ENCODE results near the gene C3orf20. TPM values are rescaled to one million over a fixed set of nuclear protein-coding genes. Genes with fewer than 3 reads are reported as not detected.

Gene C3orf20
- total and polyA plus RNA-seq, 2 of the 4 experiments (the other 2 are of a cell fraction) = not detected

DNA sequence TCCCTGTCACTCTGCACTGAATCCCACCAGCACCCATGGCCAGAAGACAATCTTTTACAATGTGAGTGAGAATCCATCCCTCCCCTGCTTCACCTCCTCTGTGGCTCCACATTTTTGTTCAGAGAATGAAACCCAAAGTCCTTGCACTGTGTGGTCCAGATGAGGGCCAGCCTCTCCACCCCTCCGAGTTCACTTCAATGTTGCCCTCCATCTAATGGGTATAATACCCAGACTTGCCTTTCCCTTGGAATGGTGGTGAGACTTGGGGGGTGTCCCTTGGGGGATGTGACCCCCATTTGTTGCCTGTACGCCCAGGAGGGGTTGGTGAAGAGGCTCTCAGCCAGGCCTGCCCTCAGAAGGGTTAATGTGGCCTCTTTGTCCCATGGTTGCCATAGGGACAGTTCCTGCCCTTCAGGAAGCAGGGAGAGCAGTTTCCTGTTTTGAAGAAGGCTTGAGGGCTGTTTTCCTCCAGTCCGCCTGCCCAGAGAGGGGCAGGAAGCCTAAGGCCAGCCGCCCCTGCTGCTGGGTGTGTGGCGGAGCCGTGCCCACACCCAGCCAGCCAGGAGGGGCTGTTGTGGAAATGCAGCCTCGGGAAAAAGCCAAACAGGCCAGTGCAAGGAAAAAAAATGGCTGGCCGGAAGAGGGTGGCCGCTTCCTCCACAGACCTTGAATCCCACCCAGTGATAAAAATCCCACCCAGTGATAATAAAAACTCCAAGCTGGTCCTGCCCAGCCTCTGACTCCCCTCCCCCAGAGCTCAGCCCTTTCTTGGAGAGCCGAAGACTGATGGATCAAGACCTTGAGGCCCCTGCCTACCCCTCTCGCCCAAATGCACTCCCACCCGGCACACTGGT, 129.3 kb downstream of the C3orf20 start:
- H3K79me1 ChIP-seq (ENCODE audit: low read depth in 1 of 2, low read length in 2 of 2) = no peaks in the 10 kb centered on the region
- peaks cover 32% of the 10 kb centered on the region for H3K27me3 ChIP-seq (ENCODE audit: control insufficient read depth, insufficient read depth, low read length)
- H2AK9ac ChIP-seq (replicated peaks; ENCODE audit: low read depth, low read length, poor library complexity) = no peak overlapping the region
- no peak overlapping the region for H3K4me2 ChIP-seq (ENCODE audit: low read depth, low read length)
- no peak overlapping the region for H4K8ac ChIP-seq (ENCODE audit: low read depth in 2 of 2, low read length in 2 of 2)
- H3K23ac ChIP-seq (ENCODE audit: low read depth, low read length) = no peak overlapping the region
- no peak overlapping the region for H2BK5ac ChIP-seq (ENCODE audit: low read depth, low read length, poor library complexity, severe bottlenecking)
- H3K9ac ChIP-seq (ENCODE audit: low read depth, low read length) = no peak overlapping the region
- 61% methylated on average over 3 of the region's 12 CpGs; no CpG with 5 or more reads in 1 of the 2 experiments for WGBS, 2 experiments (ENCODE audit: extremely low coverage in 2 of 2, insufficient read length in 1 of 2)
- no peak overlapping the region for H2BK120ac ChIP-seq (ENCODE audit: low read depth, low read length)
- H4K20me1 ChIP-seq (ENCODE audit: insufficient read depth, low read length) = no peaks in the 10 kb centered on the region
- H3K4ac ChIP-seq (ENCODE audit: low read depth, low read length) = no peak overlapping the region
- DNase-seq = no peak
- no peak overlapping the region for H3K18ac ChIP-seq (ENCODE audit: low read depth, low read length)
- no peak overlapping the region for H2BK20ac ChIP-seq (ENCODE audit: low read depth, low read length)
- H4K91ac ChIP-seq (ENCODE audit: insufficient read depth, low read depth, low read length) = no peak overlapping the region
- no peak overlapping the region for H4K5ac ChIP-seq (ENCODE audit: low read depth, low read length)
- no peak overlapping the region for H2BK15ac ChIP-seq (ENCODE audit: low read depth, low read length)
- H3K9me3 ChIP-seq (ENCODE audit: control insufficient read depth, insufficient read depth, low read length) = no peaks in the 10 kb centered on the region
- no peaks in the 10 kb centered on the region for H3K36me3 ChIP-seq (ENCODE audit: control insufficient read depth, insufficient read depth, low read length)
- no peak overlapping the region for H3K14ac ChIP-seq (replicated peaks; ENCODE audit: low read depth, low read length)
- no TSS peak for BruUV-seq (replicated peaks)
- H3K56ac ChIP-seq (ENCODE audit: extremely low read depth, insufficient read depth, low read length) = no peak overlapping the region
- no peaks in the 10 kb centered on the region for H3K4me1 ChIP-seq (ENCODE audit: control insufficient read depth, insufficient read depth, low read length)
- intact Hi-C loops (cut with micrococcal nuclease) (no loop called here), dilution Hi-C loops (cut with HindIII; ENCODE audit: low sequenced_read_pairs, unreplicated experiment) (no loop called here), in situ Hi-C loops (cut with MboI; ENCODE audit: low sequenced_read_pairs) (no loop called here)
- ChIA-PET CTCF (no interaction called here), POLR2A (ENCODE audit: unreplicated experiment) (no interaction called here)
- H3K27ac ChIP-seq (ENCODE audit: insufficient read depth, low read length) = no peak overlapping the region
- H2AFZ ChIP-seq (replicated peaks; ENCODE audit: low read length, poor library complexity) = no peak overlapping the region
- no peak overlapping the region for H3K4me3 ChIP-seq (ENCODE audit: insufficient read depth, low read depth, low read length)
- ATAC-seq (ENCODE audit: low read depth) = no peak
- no peak overlapping the region for H2AK5ac ChIP-seq (ENCODE audit: low read depth, low read length)
- no peaks in the 10 kb centered on the region for H3K9me1 ChIP-seq (ENCODE audit: insufficient read depth, low read length)
- TF ChIP-seq USF2 (IDR thresholded peaks at IDR 0.05; ENCODE audit: low read depth, low read length) (no peak), MXI1 (IDR thresholded peaks at IDR 0.05; ENCODE audit: borderline replicate concordance, low read depth, low read length) (no peak), MAFK (IDR thresholded peaks at IDR 0.05; ENCODE audit: low read depth, low read length) (no peak), CHD1 (IDR thresholded peaks at IDR 0.05; ENCODE audit: low read depth, low read length) (no peak), RFX5 (IDR thresholded peaks at IDR 0.05; ENCODE audit: low read depth, low read length) (no peak), FOS (IDR thresholded peaks at IDR 0.05; ENCODE audit: low read depth, low read length) (no peak), RAD21 (IDR thresholded peaks at IDR 0.05; ENCODE audit: low read length) (no peak), BHLHE40 (IDR thresholded peaks at IDR 0.05; ENCODE audit: low read depth, low read length) (no peak), NFE2L2 (IDR thresholded peaks at IDR 0.05; ENCODE audit: low read depth, low read length) (no peak), SMC3 (IDR thresholded peaks at IDR 0.05; ENCODE audit: low read depth, low read length) (no peak), CTCF (conservative IDR thresholded peaks at IDR 0.05; ENCODE audit: low read depth, low read length) (no peak), CEBPB (IDR thresholded peaks at IDR 0.05; ENCODE audit: low read depth, low read length) (no peak), POLR2A (IDR thresholded peaks at IDR 0.05; ENCODE audit: low read depth, low read length) (no peak)
- TF ChIP-seq, protein P1, sequence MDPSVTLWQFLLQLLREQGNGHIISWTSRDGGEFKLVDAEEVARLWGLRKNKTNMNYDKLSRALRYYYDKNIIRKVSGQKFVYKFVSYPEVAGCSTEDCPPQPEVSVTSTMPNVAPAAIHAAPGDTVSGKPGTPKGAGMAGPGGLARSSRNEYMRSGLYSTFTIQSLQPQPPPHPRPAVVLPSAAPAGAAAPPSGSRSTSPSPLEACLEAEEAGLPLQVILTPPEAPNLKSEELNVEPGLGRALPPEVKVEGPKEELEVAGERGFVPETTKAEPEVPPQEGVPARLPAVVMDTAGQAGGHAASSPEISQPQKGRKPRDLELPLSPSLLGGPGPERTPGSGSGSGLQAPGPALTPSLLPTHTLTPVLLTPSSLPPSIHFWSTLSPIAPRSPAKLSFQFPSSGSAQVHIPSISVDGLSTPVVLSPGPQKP (IDR thresholded peaks at IDR 0.05; ENCODE audit: borderline replicate concordance, low read depth, low read length) = no peak
